Esophagus muscularis mucosa (tissue), 4 donors: ENCODE measurements around the gene CCNF. TPM values are rescaled to one million over a fixed set of nuclear protein-coding genes. Genes with fewer than 3 reads are reported as not detected.
A peak's percentile ranks its signal among the peaks of the same experiment; 100 is the strongest.

Source experiments
- DNase-seq: peaks from one replicate; pipeline ENCODE4 v3.0.0-alpha.2; 2017; ENCODE audit errors: extremely low spot score
- H3K27ac ChIP-seq, 4 donors: fragments of 200-600 bp; sonication (generic); replicated peaks in 1 of 4; 1 replicate in 3 of 4; 2 replicates in 1 of 4; pipeline ENCODE4 v1.5.1; 2016 to 2019; ENCODE audit warnings: mild to moderate bottlenecking in 1 of 4
- H3K27me3 ChIP-seq, 4 donors: fragments of 200-600 bp; sonication (generic); one replicate each; pipeline versions ENCODE4 v1.5.1 to v1.6.0; 2016 to 2019
- H3K36me3 ChIP-seq, 4 donors: fragments of 200-600 bp; sonication (generic); one replicate each; pipeline ENCODE4 v1.5.1; 2016 to 2019
- H3K4me1 ChIP-seq, 4 donors: fragments of 200-600 bp; sonication (generic); one replicate each; pipeline ENCODE4 v1.5.1; 2016 to 2019
- H3K4me3 ChIP-seq, 4 donors: fragments of 200-600 bp; sonication (generic); 1 replicate in 2 of 4; 2 replicates in 2 of 4; pipeline ENCODE4 v1.5.1; 2016 to 2019; ENCODE audit warnings: mild to moderate bottlenecking in 4 of 4, moderate library complexity in 1 of 4
- H3K9me3 ChIP-seq, 4 donors: fragments of 200-600 bp; sonication (generic); 1 replicate in 3 of 4; 2 replicates in 1 of 4; pipeline ENCODE4 v1.5.1; 2016 to 2019
- CTCF ChIP-seq, 3 experiments: fragments of 200-600 bp in 2 of 3; fragments of 450-650 bp in 1 of 3; sonication (generic) in 2 of 3; IDR thresholded peaks; one replicate each; pipeline ENCODE4 v1.5.1; 2017 to 2019; ENCODE audit warnings: antibody characterized with exemption in 3 of 3, mild to moderate bottlenecking in 2 of 3, moderate library complexity in 1 of 3
- EP300 ChIP-seq: sonication (generic); formaldehyde crosslinking; IDR thresholded peaks from one replicate; pipeline ENCODE4 v1.6.1; 2017; ENCODE audit warnings: antibody characterized with exemption
- POLR2A ChIP-seq: fragments of 450-650 bp; IDR thresholded peaks from one replicate; pipeline ENCODE4 v1.6.1; 2017; ENCODE audit warnings: antibody characterized with exemption, moderate library complexity, mild to moderate bottlenecking, low read depth
- POLR2AphosphoS5 ChIP-seq, 2 donors: sonication (generic); formaldehyde crosslinking; IDR thresholded peaks; one replicate each; pipeline ENCODE4 v1.6.1; 2017; ENCODE audit warnings: antibody characterized with exemption in 2 of 2
- WGBS: methylation state at CpG from one replicate; pipeline ENCODE4 v1.1.5; 2018; 5-methylcytosine and 5-hydroxymethylcytosine counted together
- intact Hi-C: fragments of 100-400 bp; cut with DNase I; formaldehyde crosslinking; loops from one replicate; pipeline ENCODE4 v1.15.1; 2023
- total RNA-seq, 4 donors: library from RNA; depleted of rRNA; stranded (reverse); fragments of >200 nt; gene quantifications; one replicate each; pipeline versions ENCODE4 v1.1.0 to v1.2.1, GENCODE V29; 2016

CCNF gene
- total RNA-seq, 4 donors from 2014 or later = 0.83 to 2.5 (median 1.5) TPM

- no peak for DNase-seq
- TF ChIP-seq CTCF (IDR thresholded peaks at IDR 0.05) (no peak), POLR2AphosphoS5 (IDR thresholded peaks at IDR 0.05) (no peak), POLR2A (no peak), EP300 (no peak)
- WGBS = 71% methylated on average over 4 of the region's 4 CpGs
- H3K4me3 ChIP-seq = no peak overlapping the region
- no peaks in the 10 kb centered on the region for H3K9me3 ChIP-seq
- intact Hi-C loops = loop anchor here (5.0 kb wide), 1 partner anchor 75 kb away; no protein-coding TSS in a partner anchor
- no peaks in the 10 kb centered on the region for H3K27me3 ChIP-seq
- H3K36me3 ChIP-seq = peaks cover 0 to 5% (median 3%) of the 10 kb centered on the region in 4 donors
- H3K27ac ChIP-seq = no peak overlapping the region
- peaks cover 15 to 21% (median 19%) of the 10 kb centered on the region in 4 donors for H3K4me1 ChIP-seq
These were observed 1.7 kb upstream of the CCNF start for GRCh38 chr16:2427526-2427925.

- intact Hi-C loops = loop anchor here (5.0 kb wide), 1 partner anchor 74 kb away; no protein-coding TSS in a partner anchor
- DNase-seq = no peak
- Histone ChIP-seq H3K9me3 (no peaks in the 10 kb centered on the region), H3K4me1 (peaks cover 15 to 21% (median 19%) of the 10 kb centered on the region in 4 donors), H3K36me3 (peaks cover 0 to 11% (median 9%) of the 10 kb centered on the region in 4 donors), H3K4me3 (peak overlapping the region; percentile 64 to 96 (median 74)), H3K27ac (peak overlapping the region; percentile 72 to 88 (median 78)), H3K27me3 (no peaks in the 10 kb centered on the region)
- WGBS = 85% methylated on average over 8 of the region's 28 CpGs
- no peak for TF ChIP-seq POLR2A
- TF ChIP-seq CTCF (IDR thresholded peaks at IDR 0.05) = peak; percentile 28 to 45 (median 32)
These were observed 1.0 kb upstream of the CCNF start for GRCh38 chr16:2428051-2428783.

- DNase-seq = no peak
- Histone ChIP-seq H3K4me1 (peaks cover 15 to 21% (median 19%) of the 10 kb centered on the region in 4 donors), H3K27me3 (no peaks in the 10 kb centered on the region), H3K36me3 (peaks cover 0 to 11% (median 10%) of the 10 kb centered on the region in 4 donors), H3K9me3 (no peaks in the 10 kb centered on the region), H3K4me3 (peak overlapping the region; percentile 64 to 96 (median 74)), H3K27ac (peak overlapping the region; percentile 72 to 88 (median 78))
- no peak for TF ChIP-seq POLR2A
- TF ChIP-seq POLR2AphosphoS5 (IDR thresholded peaks at IDR 0.05) = no peak
- no peak for TF ChIP-seq EP300
- no peak for TF ChIP-seq CTCF (IDR thresholded peaks at IDR 0.05)
- 0% methylated on average over 5 of the region's 24 CpGs for WGBS
- intact Hi-C loops = loop anchor here (5.0 kb wide), 1 partner anchor 74 kb away; no protein-coding TSS in a partner anchor
These were observed 538 bp upstream of the CCNF start for GRCh38 chr16:2428784-2429033.

GRCh38 chr16:2429771-2430663 is 770 bp downstream of the CCNF start:
- Histone ChIP-seq H3K27me3 (no peaks in the 10 kb centered on the region), H3K4me3 (peak overlapping the region; percentile 64 to 96 (median 74)), H3K4me1 (peaks cover 15 to 21% (median 19%) of the 10 kb centered on the region in 4 donors), H3K36me3 (peaks cover 0 to 11% (median 10%) of the 10 kb centered on the region in 4 donors), H3K9me3 (no peaks in the 10 kb centered on the region), H3K27ac (peak overlapping the region; percentile 61 to 88 (median 74))
- DNase-seq = no peak
- TF ChIP-seq POLR2AphosphoS5 (IDR thresholded peaks at IDR 0.05) (no peak), EP300 (no peak), POLR2A (no peak), CTCF (IDR thresholded peaks at IDR 0.05) (no peak)
- intact Hi-C loops = loop anchor here (2.0 to 5.0 kb wide), 2 partner anchors 27 to 72 kb away; no protein-coding TSS in a partner anchor
- 12% methylated on average over 14 of the region's 46 CpGs for WGBS
